Hepatocyte (in vitro differentiated cells): ENCODE data around the gene C2orf68. TPM values are rescaled to one million over a fixed set of nuclear protein-coding genes. Genes with fewer than 3 reads are reported as not detected.

Experiments
- DNase-seq: peaks from one replicate; pipeline ENCODE4 v3.0.0-alpha.2; 2016; ENCODE audit warnings: low spot score
- H2AFZ ChIP-seq: fragments of 200-600 bp; sonication (generic); 2 replicates; pipeline ENCODE4 v1.6.0; 2016; ENCODE audit warnings: antibody characterized with exemption, mild to moderate bottlenecking
- H3K27ac ChIP-seq: fragments of 200-600 bp; sonication (generic); 2 replicates; pipeline ENCODE4 v1.5.1; 2016; ENCODE audit warnings: mild to moderate bottlenecking
- H3K27me3 ChIP-seq: fragments of 200-600 bp; sonication (generic); 2 replicates; pipeline ENCODE4 v1.6.1; 2016
- H3K36me3 ChIP-seq: fragments of 200-600 bp; sonication (generic); replicated peaks from 2 replicates; pipeline ENCODE4 v1.5.1; 2016; ENCODE audit warnings: low read depth; ENCODE audit not compliant: insufficient read depth
- H3K4me1 ChIP-seq: fragments of 200-600 bp; sonication (generic); 2 replicates; pipeline ENCODE4 v1.5.1; 2016; ENCODE audit warnings: mild to moderate bottlenecking, moderate library complexity; ENCODE audit not compliant: insufficient read depth
- H3K4me2 ChIP-seq: fragments of 200-600 bp; sonication (generic); 2 replicates; pipeline ENCODE4 v1.6.0; 2016
- H3K4me3 ChIP-seq: fragments of 200-600 bp; sonication (generic); 2 replicates; pipeline ENCODE4 v1.5.1; 2016; ENCODE audit warnings: mild to moderate bottlenecking
- H3K79me2 ChIP-seq: fragments of 200-600 bp; sonication (generic); 2 replicates; pipeline ENCODE4 v1.6.0; 2017; ENCODE audit warnings: mild to moderate bottlenecking
- H3K9me2 ChIP-seq: fragments of 200-600 bp; sonication (generic); replicated peaks from 2 replicates; pipeline ENCODE4 v1.6.0; 2017; ENCODE audit warnings: mild to moderate bottlenecking; ENCODE audit not compliant: insufficient read depth
- H3K9me3 ChIP-seq: fragments of 200-600 bp; sonication (generic); 2 replicates; pipeline ENCODE4 v1.5.1; 2016; ENCODE audit warnings: low read depth, mild to moderate bottlenecking
- H4K20me1 ChIP-seq: fragments of 200-600 bp; sonication (generic); 2 replicates; pipeline ENCODE4 v1.6.0; 2016; ENCODE audit warnings: mild to moderate bottlenecking; ENCODE audit not compliant: insufficient read depth, poor library complexity, severe bottlenecking
- EZH2 ChIP-seq: fragments of 200-600 bp; sonication (generic); IDR thresholded peaks from 2 replicates; pipeline ENCODE4 v1.6.1; 2016; ENCODE audit warnings: antibody characterized with exemption, mild to moderate bottlenecking, borderline replicate concordance
- EZH2phosphoT487 ChIP-seq: fragments of 200-600 bp; sonication (generic); IDR thresholded peaks from one replicate; pipeline ENCODE4 v1.6.1; 2018; ENCODE audit warnings: antibody characterized with exemption, mild to moderate bottlenecking, low read depth, moderate library complexity; ENCODE audit not compliant: unreplicated experiment, severe bottlenecking
- WGBS: methylation state at CpG from one replicate; pipeline ENCODE4 v1.1.6; 2016; ENCODE audit warnings: low lambda C conversion rate; ENCODE audit errors: missing lambda C conversion rate; 5-methylcytosine and 5-hydroxymethylcytosine counted together
- polyA plus RNA-seq: library from polyadenylated mRNA; unstranded; fragments of >200 nt; fragmentation: Nextera tagmentation; extraction: Ambion mirVana; gene quantifications from 2 replicates; pipeline ENCODE4 v1.2.1, GENCODE V29; 2016
- total RNA-seq: library from RNA; depleted of rRNA; stranded (reverse); fragments of >200 nt; gene quantifications from 2 replicates; pipeline ENCODE4 v1.2.3, GENCODE V29; 2014
- TF ChIP-seq, protein P1 (sequence below): fragments of 200-600 bp; sonication (generic); IDR thresholded peaks from 2 replicates; pipeline ENCODE4 v1.5.1; 2016; ENCODE audit warnings: antibody characterized with exemption, mild to moderate bottlenecking; ENCODE audit not compliant: poor library complexity

C2orf68 gene
- total and polyA plus RNA-seq, 2 experiments from 2014 or later = 21.6 to 28.3 TPM

GRCh38 chr2:85597241-85597640, 14.6 kb downstream of the C2orf68 start:
- Histone ChIP-seq H3K27ac (no peak overlapping the region), H4K20me1 (peaks cover 5% of the 10 kb centered on the region), H3K9me2 (no peaks in the 10 kb centered on the region), H3K9me3 (no peaks in the 10 kb centered on the region), H3K36me3 (no peaks in the 10 kb centered on the region), H3K4me2 (peak overlapping the region; percentile 80), H2AFZ (no peak overlapping the region), H3K4me3 (no peak overlapping the region), H3K4me1 (peaks cover 11% of the 10 kb centered on the region), H3K27me3 (no peaks in the 10 kb centered on the region), H3K79me2 (peaks cover 28% of the 10 kb centered on the region)
- no peak for DNase-seq
- TF ChIP-seq, protein P1, sequence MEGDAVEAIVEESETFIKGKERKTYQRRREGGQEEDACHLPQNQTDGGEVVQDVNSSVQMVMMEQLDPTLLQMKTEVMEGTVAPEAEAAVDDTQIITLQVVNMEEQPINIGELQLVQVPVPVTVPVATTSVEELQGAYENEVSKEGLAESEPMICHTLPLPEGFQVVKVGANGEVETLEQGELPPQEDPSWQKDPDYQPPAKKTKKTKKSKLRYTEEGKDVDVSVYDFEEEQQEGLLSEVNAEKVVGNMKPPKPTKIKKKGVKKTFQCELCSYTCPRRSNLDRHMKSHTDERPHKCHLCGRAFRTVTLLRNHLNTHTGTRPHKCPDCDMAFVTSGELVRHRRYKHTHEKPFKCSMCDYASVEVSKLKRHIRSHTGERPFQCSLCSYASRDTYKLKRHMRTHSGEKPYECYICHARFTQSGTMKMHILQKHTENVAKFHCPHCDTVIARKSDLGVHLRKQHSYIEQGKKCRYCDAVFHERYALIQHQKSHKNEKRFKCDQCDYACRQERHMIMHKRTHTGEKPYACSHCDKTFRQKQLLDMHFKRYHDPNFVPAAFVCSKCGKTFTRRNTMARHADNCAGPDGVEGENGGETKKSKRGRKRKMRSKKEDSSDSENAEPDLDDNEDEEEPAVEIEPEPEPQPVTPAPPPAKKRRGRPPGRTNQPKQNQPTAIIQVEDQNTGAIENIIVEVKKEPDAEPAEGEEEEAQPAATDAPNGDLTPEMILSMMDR = no peak
- no peak for TF ChIP-seq EZH2phosphoT487
- WGBS = 91% methylated on average over 5 of the region's 5 CpGs

DNA sequence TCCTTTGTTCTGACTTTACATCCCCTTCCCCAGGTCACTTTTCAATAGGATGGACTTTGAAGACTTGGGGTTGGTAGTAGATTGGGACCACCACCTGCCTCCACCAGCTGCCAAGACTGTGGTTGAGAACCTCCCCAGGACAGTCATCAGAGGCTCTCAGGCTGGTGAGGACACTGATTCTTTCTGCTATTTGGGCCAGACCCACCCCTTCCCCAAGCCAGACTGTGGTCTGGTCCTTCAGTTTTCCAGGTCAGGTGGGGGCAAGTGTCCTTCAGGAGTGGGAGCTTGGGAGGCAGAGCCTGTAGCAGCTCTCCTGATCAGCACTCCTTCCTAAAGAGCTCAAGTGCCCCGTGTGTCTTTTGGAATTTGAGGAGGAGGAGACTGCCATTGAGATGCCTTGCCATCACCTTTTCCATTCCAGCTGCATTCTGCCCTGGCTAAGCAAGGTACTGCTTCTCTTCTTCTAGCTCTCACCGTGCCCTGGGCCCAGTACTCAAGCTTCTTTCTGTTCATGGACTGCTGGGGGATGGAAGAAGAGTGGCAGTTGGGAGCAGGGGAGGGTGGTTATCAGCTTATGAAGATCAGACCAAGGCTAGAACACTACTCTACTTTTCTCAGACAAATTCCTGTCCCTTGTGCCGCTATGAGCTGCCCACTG, 15.3 kb downstream of the C2orf68 start:
- no peak overlapping the region for H2AFZ ChIP-seq
- no peaks in the 10 kb centered on the region for H3K27me3 ChIP-seq
- peak overlapping the region; percentile 42 for H3K4me3 ChIP-seq
- H4K20me1 ChIP-seq = peaks cover 5% of the 10 kb centered on the region
- peak overlapping the region; percentile 80 for H3K4me2 ChIP-seq
- peaks cover 10% of the 10 kb centered on the region for H3K4me1 ChIP-seq
- H3K36me3 ChIP-seq = no peaks in the 10 kb centered on the region
- H3K27ac ChIP-seq = peak overlapping the region; percentile 75
- H3K9me2 ChIP-seq = no peaks in the 10 kb centered on the region
- no peaks in the 10 kb centered on the region for H3K9me3 ChIP-seq
- TF ChIP-seq, protein P1 = no peak
- TF ChIP-seq EZH2phosphoT487 (no peak), EZH2 (no peak)
- DNase-seq = no peak
- 67% methylated on average over 3 of the region's 3 CpGs for WGBS
- peaks cover 26% of the 10 kb centered on the region for H3K79me2 ChIP-seq

GRCh38 chr2:85596026-85596333, 15.9 kb downstream of the C2orf68 start:
- DNase-seq = peak; percentile 52
- H2AFZ ChIP-seq = peak overlapping the region; percentile 42

More at GRCh38 chr2:85596026-85596333, 15.9 kb downstream of the C2orf68 start:
- peaks cover 22% of the 10 kb centered on the region for H3K79me2 ChIP-seq
- no peaks in the 10 kb centered on the region for H3K36me3 ChIP-seq
- H3K27ac ChIP-seq = peak overlapping the region; percentile 75
- H3K4me3 ChIP-seq = peak overlapping the region; percentile 42
- H3K9me2 ChIP-seq = no peaks in the 10 kb centered on the region
- TF ChIP-seq, protein P1 = no peak
- no peak for TF ChIP-seq EZH2phosphoT487
- no peak for TF ChIP-seq EZH2
- WGBS = 8% methylated on average over 10 of the region's 10 CpGs
- peak overlapping the region; percentile 80 for H3K4me2 ChIP-seq
- no peaks in the 10 kb centered on the region for H3K9me3 ChIP-seq
- peaks cover 7% of the 10 kb centered on the region for H3K4me1 ChIP-seq
- H3K27me3 ChIP-seq = no peaks in the 10 kb centered on the region
- H4K20me1 ChIP-seq = peaks cover 5% of the 10 kb centered on the region
